Keratinocyte (primary cell): ENCODE data around the gene STK24. TPM values are rescaled to one million over a fixed set of nuclear protein-coding genes. Genes with fewer than 3 reads are reported as not detected.

Source experiments
- DNase-seq: peaks from one replicate; pipeline ENCODE4 v3.0.0-alpha.2; 2011; ENCODE audit warnings: low read depth, missing footprints, low spot score
- FAIRE-seq: peaks from 2 replicates; lab custom pipeline; 2011; peaks lifted over from hg19 to GRCh38; lab: Jason Lieb, UNC
- H2AFZ ChIP-seq: 2 replicates; pipeline ENCODE4 v1.6.0; 2012; ENCODE audit warnings: low read length, control low read depth, inconsistent platforms; ENCODE audit not compliant: control insufficient read depth
- H3K27ac ChIP-seq: 2 replicates; pipeline ENCODE4 v1.5.1; 2011; ENCODE audit warnings: low read length; ENCODE audit not compliant: control insufficient read depth, insufficient read depth
- H3K27me3 ChIP-seq: 3 replicates; pipeline ENCODE4 v1.6.0; 2011; ENCODE audit warnings: low read length; ENCODE audit not compliant: control insufficient read depth, insufficient read depth; ENCODE audit errors: extremely low read depth
- H3K36me3 ChIP-seq, 2 experiments: 2 replicates in 1 of 2; 3 replicates in 1 of 2; pipeline ENCODE4 v1.5.1; 2011; ENCODE audit warnings: low read length in 2 of 2, mild to moderate bottlenecking in 1 of 2; ENCODE audit not compliant: control insufficient read depth in 2 of 2, insufficient read depth in 2 of 2; ENCODE audit errors: extremely low read depth in 1 of 2
- H3K4me1 ChIP-seq: 3 replicates; pipeline ENCODE4 v1.5.1; 2011; ENCODE audit warnings: low read length; ENCODE audit not compliant: control insufficient read depth, insufficient read depth; ENCODE audit errors: extremely low read depth
- H3K4me2 ChIP-seq: 3 replicates; pipeline ENCODE4 v1.6.0; 2011; ENCODE audit warnings: low read depth, low read length; ENCODE audit not compliant: control insufficient read depth, insufficient read depth; ENCODE audit errors: extremely low read depth
- H3K4me3 ChIP-seq, 3 experiments: fragments of 200-600 bp in 1 of 3; sonication (generic) in 1 of 3; 2 replicates in 2 of 3; 3 replicates in 1 of 3; pipeline ENCODE4 v1.5.1; 2011 to 2016; ENCODE audit warnings: low read length in 3 of 3, mild to moderate bottlenecking in 3 of 3, control low read depth in 2 of 3, inconsistent platforms in 1 of 3, low read depth in 1 of 3, mixed read lengths in 1 of 3, mixed run types in 1 of 3, moderate library complexity in 1 of 3; ENCODE audit not compliant: control insufficient read depth in 2 of 3, insufficient read depth in 2 of 3; ENCODE audit errors: extremely low read depth in 1 of 3
- H3K79me2 ChIP-seq: 2 replicates; pipeline ENCODE4 v1.6.0; 2012; ENCODE audit warnings: low read length; ENCODE audit not compliant: control insufficient read depth, insufficient read depth
- H3K9ac ChIP-seq: 3 replicates; pipeline ENCODE4 v1.6.0; 2011; ENCODE audit warnings: low read length; ENCODE audit not compliant: control insufficient read depth, insufficient read depth; ENCODE audit errors: extremely low read depth
- H3K9me1 ChIP-seq: 3 replicates; pipeline ENCODE4 v1.6.0; 2011; ENCODE audit warnings: low read length; ENCODE audit not compliant: control insufficient read depth, insufficient read depth; ENCODE audit errors: extremely low read depth
- H3K9me3 ChIP-seq: 2 replicates; pipeline ENCODE4 v1.5.1; 2012; ENCODE audit warnings: low read depth, low read length; ENCODE audit not compliant: control insufficient read depth
- H4K20me1 ChIP-seq: 3 replicates; pipeline ENCODE4 v1.6.0; 2011; ENCODE audit warnings: low read length; ENCODE audit not compliant: control insufficient read depth, insufficient read depth; ENCODE audit errors: extremely low read depth
- EZH2 ChIP-seq: IDR thresholded peaks from one replicate; pipeline ENCODE4 v1.6.1; 2012; ENCODE audit warnings: inconsistent platforms, mild to moderate bottlenecking, low read length, moderate library complexity
- dilution Hi-C: fragments of 300-500 bp; cut with MboI; formaldehyde crosslinking; loops from one replicate; pipeline ENCODE4 v1.7.0; 2020; ENCODE audit warnings: low sequenced_read_pairs; ENCODE audit not compliant: extremely low pct_ligation_motif_present
- polyA plus RNA-seq, 5 experiments: library from polyadenylated mRNA; depleted of rRNA in 3 of 5; stranded (reverse) in 3 of 5; stranded (forward) in 1 of 5; unstranded in 1 of 5; fragments of >200 nt; gene quantifications; 1 replicate in 1 of 5; 2 replicates in 3 of 5; 3 replicates in 1 of 5; pipeline versions ENCODE4 v1.2.1 to v1.2.3, GENCODE V29; 2011 to 2012; ENCODE audit warnings: missing spikeins in 2 of 5, low read depth in 1 of 5, low replicate concordance in 1 of 5
- TF ChIP-seq, protein P1 (sequence below), 3 experiments: IDR thresholded peaks in 1 of 3; conservative IDR thresholded peaks in 1 of 3; optimal IDR thresholded peaks in 1 of 3; 2 replicates in 2 of 3; 3 replicates in 1 of 3; pipeline versions ENCODE3 to v1.5.1; 2011; ENCODE audit warnings: low read length in 3 of 3, mild to moderate bottlenecking in 3 of 3, moderate library complexity in 2 of 3, control low read depth in 1 of 3, inconsistent platforms in 1 of 3; ENCODE audit not compliant: insufficient read depth in 2 of 3; ENCODE audit errors: extremely low read depth in 1 of 3

The STK24 gene
- polyA plus RNA-seq, 1 donor (not counting 4 experiments of a cell fraction or from before 2014, with no cell fraction given), result 81.6 TPM

DNA sequence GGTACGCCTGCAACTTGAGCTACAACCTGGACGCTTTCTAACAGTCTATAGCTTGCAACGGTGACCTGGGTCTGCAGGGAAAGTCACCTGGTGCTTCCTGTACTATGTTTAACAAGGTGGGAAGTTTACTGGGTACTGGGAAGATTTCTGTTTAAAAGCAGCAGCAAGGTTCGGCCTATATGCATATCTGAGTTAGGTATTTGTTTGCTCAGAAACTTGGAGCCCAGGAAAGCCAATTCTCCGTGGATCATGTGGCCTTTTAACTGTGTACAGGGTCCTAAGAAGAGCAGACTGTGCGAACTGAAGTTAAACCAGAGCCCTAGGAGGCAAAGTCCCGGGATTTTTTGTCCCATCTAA, 103.1 kb downstream of the STK24 start:
- H3K4me1 ChIP-seq, result peaks cover 27% of the 10 kb centered on the region
- no peak overlapping the region for H2AFZ ChIP-seq
- H3K36me3 ChIP-seq, result peaks cover 37% of the 10 kb centered on the region in 2 experiments
- H3K27me3 ChIP-seq, result no peaks in the 10 kb centered on the region
- FAIRE-seq (no peak), DNase-seq (no peak)
- no peaks in the 10 kb centered on the region for H3K9me3 ChIP-seq
- H4K20me1 ChIP-seq, result peaks cover 4% of the 10 kb centered on the region
- no peak overlapping the region for H3K4me2 ChIP-seq
- H3K9ac ChIP-seq, result no peak overlapping the region
- no peak for TF ChIP-seq EZH2
- TF ChIP-seq, protein P1, sequence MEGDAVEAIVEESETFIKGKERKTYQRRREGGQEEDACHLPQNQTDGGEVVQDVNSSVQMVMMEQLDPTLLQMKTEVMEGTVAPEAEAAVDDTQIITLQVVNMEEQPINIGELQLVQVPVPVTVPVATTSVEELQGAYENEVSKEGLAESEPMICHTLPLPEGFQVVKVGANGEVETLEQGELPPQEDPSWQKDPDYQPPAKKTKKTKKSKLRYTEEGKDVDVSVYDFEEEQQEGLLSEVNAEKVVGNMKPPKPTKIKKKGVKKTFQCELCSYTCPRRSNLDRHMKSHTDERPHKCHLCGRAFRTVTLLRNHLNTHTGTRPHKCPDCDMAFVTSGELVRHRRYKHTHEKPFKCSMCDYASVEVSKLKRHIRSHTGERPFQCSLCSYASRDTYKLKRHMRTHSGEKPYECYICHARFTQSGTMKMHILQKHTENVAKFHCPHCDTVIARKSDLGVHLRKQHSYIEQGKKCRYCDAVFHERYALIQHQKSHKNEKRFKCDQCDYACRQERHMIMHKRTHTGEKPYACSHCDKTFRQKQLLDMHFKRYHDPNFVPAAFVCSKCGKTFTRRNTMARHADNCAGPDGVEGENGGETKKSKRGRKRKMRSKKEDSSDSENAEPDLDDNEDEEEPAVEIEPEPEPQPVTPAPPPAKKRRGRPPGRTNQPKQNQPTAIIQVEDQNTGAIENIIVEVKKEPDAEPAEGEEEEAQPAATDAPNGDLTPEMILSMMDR (optimal IDR thresholded peaks at IDR 0.05 in 1 of 3, IDR thresholded peaks at IDR 0.05 in 1 of 3, conservative IDR thresholded peaks at IDR 0.05 in 1 of 3; ENCODE audit: extremely low read depth in 1 of 3, insufficient read depth in 2 of 3, low read length in 3 of 3), result no peak
- dilution Hi-C loops, result no loop called here
- peaks cover 79% of the 10 kb centered on the region for H3K79me2 ChIP-seq
- no peak overlapping the region for H3K27ac ChIP-seq
- H3K4me3 ChIP-seq, result no peak overlapping the region
- H3K9me1 ChIP-seq, result no peaks in the 10 kb centered on the region

GRCh38 chr13:98473135-98473787, 103.6 kb downstream of the STK24 start:
- Histone ChIP-seq H3K36me3 (peaks cover 38 to 39% of the 10 kb centered on the region in 2 experiments), H3K27ac (no peak overlapping the region), H3K9me3 (no peaks in the 10 kb centered on the region), H3K4me3 (no peak overlapping the region), H3K4me2 (no peak overlapping the region), H3K9me1 (no peaks in the 10 kb centered on the region), H3K9ac (no peak overlapping the region), H3K4me1 (peaks cover 22% of the 10 kb centered on the region), H4K20me1 (peaks cover 4% of the 10 kb centered on the region), H3K27me3 (no peaks in the 10 kb centered on the region), H3K79me2 (peaks cover 77% of the 10 kb centered on the region), H2AFZ (no peak overlapping the region)
- FAIRE-seq, result no peak
- TF ChIP-seq, protein P1 (optimal IDR thresholded peaks at IDR 0.05 in 1 of 3, IDR thresholded peaks at IDR 0.05 in 1 of 3, conservative IDR thresholded peaks at IDR 0.05 in 1 of 3; ENCODE audit: extremely low read depth in 1 of 3, insufficient read depth in 2 of 3, low read length in 3 of 3), result no peak
- no peak for TF ChIP-seq EZH2
- DNase-seq, result no peak
- dilution Hi-C loops, result no loop called here
